Ishikawa (cell line): Measurements from ENCODE around the gene TBXAS1.

Experiments
- CEBPB ChIP-seq: IDR thresholded peaks from 2 replicates; pipeline ENCODE4 v1.6.1; 2012
- CREB1 ChIP-seq: IDR thresholded peaks from 2 replicates; pipeline ENCODE4 v1.6.1; 2012; ENCODE audit warnings: low read depth
- EGR1 ChIP-seq: IDR thresholded peaks from 2 replicates; pipeline ENCODE4 v1.6.1; 2012
- EP300 ChIP-seq: IDR thresholded peaks from 2 replicates; pipeline ENCODE4 v1.6.1; 2012; ENCODE audit warnings: borderline replicate concordance
- FOXM1 ChIP-seq: IDR thresholded peaks from 2 replicates; pipeline ENCODE4 v1.6.1; 2012; ENCODE audit warnings: low read depth, borderline replicate concordance
- NFIC ChIP-seq: IDR thresholded peaks from 2 replicates; pipeline ENCODE4 v1.6.1; 2012
- RAD21 ChIP-seq: IDR thresholded peaks from 2 replicates; pipeline ENCODE4 v1.6.1; 2012; ENCODE audit warnings: low read depth
- TAF1 ChIP-seq: IDR thresholded peaks from 2 replicates; pipeline ENCODE4 v1.6.1; 2012; ENCODE audit warnings: low read depth, mild to moderate bottlenecking
- TCF12 ChIP-seq: IDR thresholded peaks from 2 replicates; pipeline ENCODE4 v1.6.1; 2012; ENCODE audit warnings: low read depth
- TEAD4 ChIP-seq: IDR thresholded peaks from 2 replicates; pipeline ENCODE4 v1.6.1; 2012
- YY1 ChIP-seq: IDR thresholded peaks from 2 replicates; pipeline ENCODE4 v1.6.1; 2012; ENCODE audit warnings: low read depth
- ZBTB7A ChIP-seq: IDR thresholded peaks from 2 replicates; pipeline ENCODE4 v1.6.1; 2012; ENCODE audit warnings: low read depth
- TF ChIP-seq, protein P1 (sequence below): IDR thresholded peaks from 2 replicates; pipeline ENCODE4 v1.6.1; 2012
- TF ChIP-seq, protein P2 (sequence below): IDR thresholded peaks from 2 replicates; pipeline ENCODE4 v1.6.1; 2012; ENCODE audit warnings: low read depth, mild to moderate bottlenecking
- TF ChIP-seq, protein P3 (sequence below): IDR thresholded peaks from 2 replicates; pipeline ENCODE4 v1.6.1; 2012

Gene TBXAS1

DNA sequence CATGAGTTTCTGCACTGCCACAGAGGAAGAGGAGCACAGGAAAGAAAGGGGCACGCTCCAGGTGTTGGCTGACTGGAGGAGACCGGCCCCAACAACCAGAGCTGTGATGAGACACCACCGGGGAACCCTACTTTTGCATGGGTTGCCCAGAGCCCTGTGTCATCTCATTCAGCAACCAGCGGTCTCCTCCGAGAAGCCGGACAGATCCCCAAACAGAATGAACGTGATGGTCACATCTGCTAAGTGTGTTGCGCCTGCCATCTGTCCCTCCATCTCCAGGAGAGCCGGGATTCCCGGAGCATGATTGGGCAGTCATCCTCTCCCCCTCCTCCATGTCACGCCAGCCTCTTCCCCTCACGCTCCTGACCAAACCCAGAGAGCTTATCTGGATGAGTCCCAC lies 210.8 kb downstream of the TBXAS1 start:
- TF ChIP-seq TAF1 (no peak), CEBPB (no peak), YY1 (no peak), RAD21 (no peak), TCF12 (no peak), EGR1 (no peak), TEAD4 (no peak), FOXM1 (no peak), EP300 (no peak), ZBTB7A (no peak), NFIC (no peak), CREB1 (no peak)
- TF ChIP-seq, protein P1, sequence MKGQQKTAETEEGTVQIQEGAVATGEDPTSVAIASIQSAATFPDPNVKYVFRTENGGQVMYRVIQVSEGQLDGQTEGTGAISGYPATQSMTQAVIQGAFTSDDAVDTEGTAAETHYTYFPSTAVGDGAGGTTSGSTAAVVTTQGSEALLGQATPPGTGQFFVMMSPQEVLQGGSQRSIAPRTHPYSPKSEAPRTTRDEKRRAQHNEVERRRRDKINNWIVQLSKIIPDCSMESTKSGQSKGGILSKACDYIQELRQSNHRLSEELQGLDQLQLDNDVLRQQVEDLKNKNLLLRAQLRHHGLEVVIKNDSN: no peak
- TF ChIP-seq, protein P2, sequence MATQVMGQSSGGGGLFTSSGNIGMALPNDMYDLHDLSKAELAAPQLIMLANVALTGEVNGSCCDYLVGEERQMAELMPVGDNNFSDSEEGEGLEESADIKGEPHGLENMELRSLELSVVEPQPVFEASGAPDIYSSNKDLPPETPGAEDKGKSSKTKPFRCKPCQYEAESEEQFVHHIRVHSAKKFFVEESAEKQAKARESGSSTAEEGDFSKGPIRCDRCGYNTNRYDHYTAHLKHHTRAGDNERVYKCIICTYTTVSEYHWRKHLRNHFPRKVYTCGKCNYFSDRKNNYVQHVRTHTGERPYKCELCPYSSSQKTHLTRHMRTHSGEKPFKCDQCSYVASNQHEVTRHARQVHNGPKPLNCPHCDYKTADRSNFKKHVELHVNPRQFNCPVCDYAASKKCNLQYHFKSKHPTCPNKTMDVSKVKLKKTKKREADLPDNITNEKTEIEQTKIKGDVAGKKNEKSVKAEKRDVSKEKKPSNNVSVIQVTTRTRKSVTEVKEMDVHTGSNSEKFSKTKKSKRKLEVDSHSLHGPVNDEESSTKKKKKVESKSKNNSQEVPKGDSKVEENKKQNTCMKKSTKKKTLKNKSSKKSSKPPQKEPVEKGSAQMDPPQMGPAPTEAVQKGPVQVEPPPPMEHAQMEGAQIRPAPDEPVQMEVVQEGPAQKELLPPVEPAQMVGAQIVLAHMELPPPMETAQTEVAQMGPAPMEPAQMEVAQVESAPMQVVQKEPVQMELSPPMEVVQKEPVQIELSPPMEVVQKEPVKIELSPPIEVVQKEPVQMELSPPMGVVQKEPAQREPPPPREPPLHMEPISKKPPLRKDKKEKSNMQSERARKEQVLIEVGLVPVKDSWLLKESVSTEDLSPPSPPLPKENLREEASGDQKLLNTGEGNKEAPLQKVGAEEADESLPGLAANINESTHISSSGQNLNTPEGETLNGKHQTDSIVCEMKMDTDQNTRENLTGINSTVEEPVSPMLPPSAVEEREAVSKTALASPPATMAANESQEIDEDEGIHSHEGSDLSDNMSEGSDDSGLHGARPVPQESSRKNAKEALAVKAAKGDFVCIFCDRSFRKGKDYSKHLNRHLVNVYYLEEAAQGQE: no peak
- TF ChIP-seq, protein P3, sequence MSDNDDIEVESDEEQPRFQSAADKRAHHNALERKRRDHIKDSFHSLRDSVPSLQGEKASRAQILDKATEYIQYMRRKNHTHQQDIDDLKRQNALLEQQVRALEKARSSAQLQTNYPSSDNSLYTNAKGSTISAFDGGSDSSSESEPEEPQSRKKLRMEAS: no peak

DNA sequence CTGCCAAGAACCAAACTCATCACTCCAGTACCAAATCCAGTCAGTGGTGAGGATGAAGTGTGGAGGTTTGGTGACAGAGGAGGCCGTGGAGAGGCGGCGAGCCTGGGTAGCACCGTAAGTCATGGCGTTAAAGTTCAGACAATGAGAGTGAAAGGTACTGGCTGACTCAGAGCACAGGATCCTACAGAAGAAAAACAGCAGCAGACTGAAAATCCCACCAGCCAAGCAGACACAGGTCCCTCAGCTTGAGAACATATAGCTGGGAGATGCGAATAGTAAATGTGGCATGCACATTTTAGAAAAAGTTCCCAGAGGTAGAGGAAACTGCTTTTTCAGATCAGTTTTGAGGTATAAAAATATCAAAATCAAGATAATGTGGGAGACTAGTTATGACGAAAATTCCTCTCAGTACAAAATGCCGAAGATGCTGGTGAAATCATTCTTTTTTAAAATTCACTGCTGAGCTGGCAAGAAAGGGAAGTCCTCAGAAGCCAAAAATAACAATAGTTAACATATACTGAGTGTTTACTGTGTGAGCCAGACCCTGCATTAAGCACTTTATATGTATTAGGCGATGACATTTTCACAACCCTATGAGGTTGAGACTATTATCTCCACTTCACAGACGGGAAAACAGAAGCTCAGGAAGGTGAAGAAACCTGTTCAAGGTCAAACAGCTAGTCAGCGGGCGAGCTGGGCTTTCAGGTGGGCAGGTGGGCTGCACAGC lies 212.8 kb downstream of the TBXAS1 start:
- TF ChIP-seq RAD21 (no peak), FOXM1 (no peak), YY1 (no peak), ZBTB7A (no peak), TCF12 (no peak), CREB1 (no peak), TAF1 (no peak), NFIC (no peak), EP300 (no peak), EGR1 (no peak), TEAD4 (no peak), CEBPB (no peak)
- TF ChIP-seq, protein P2: no peak
- TF ChIP-seq, protein P1: no peak
- TF ChIP-seq, protein P3: no peak

DNA sequence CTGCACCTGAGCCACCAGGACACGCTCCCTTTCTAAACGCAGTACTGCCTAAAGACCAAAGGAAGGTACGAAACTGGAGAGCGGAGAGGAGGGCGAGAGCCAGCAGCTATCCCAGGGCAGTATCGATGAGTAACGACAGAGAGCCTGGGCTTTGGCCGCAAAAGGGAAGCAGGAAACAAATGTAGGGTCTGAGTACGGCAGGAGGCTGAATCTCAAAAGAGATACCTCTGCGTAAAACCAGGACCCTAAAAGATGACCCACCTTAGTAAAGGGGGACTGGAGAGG lies 213.3 kb downstream of the TBXAS1 start:
- TF ChIP-seq EGR1 (no peak), TEAD4 (no peak), RAD21 (no peak), TAF1 (no peak), NFIC (no peak), CEBPB (no peak)
- TF ChIP-seq, protein P2: no peak
- TF ChIP-seq, protein P3: no peak

DNA sequence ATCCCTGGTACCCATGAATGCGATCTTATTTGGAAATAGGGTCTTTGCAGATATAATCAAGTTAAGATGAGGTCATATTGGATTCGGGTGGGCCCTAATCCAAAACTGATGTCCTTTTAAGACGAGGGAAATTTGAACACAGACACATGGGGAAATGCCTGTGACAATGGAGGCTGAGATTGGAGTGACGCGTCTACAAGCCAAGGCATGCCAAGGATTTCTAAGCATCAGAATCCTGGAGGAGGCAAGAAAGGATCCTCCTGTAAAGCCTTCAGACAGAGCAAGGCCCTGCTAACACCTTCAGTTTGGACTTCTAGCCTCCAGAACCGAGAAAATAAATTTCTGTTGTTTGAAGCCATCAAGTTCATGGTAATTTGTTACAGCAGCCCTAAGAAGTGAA lies 215.2 kb downstream of the TBXAS1 start:
- TF ChIP-seq CEBPB: no peak
- no peak for TF ChIP-seq YY1
- no peak for TF ChIP-seq NFIC
- TF ChIP-seq, protein P3: no peak
- TF ChIP-seq, protein P1: no peak
- TF ChIP-seq CREB1: no peak
- no peak for TF ChIP-seq FOXM1
- TF ChIP-seq TAF1: no peak
- no peak for TF ChIP-seq EGR1
- no peak for TF ChIP-seq EP300
- no peak for TF ChIP-seq TCF12
- TF ChIP-seq ZBTB7A: no peak
- TF ChIP-seq RAD21: no peak
- TF ChIP-seq, protein P2: no peak
- TF ChIP-seq TEAD4: no peak
